Transverse colon (tissue), 4 donors: ENCODE measurements around the gene TAF3. TPM values are rescaled to one million over a fixed set of nuclear protein-coding genes. Genes with fewer than 3 reads are reported as not detected.

Source experiments
- DNase-seq: peaks from one replicate; pipeline ENCODE4 v3.0.0-alpha.2; 2019
- H3K27ac ChIP-seq, 4 donors: fragments of 200-600 bp; sonication (generic); 2 replicates each; pipeline ENCODE4 v1.5.1; 2016 to 2018; ENCODE audit warnings: inconsistent platforms in 4 of 4
- H3K27me3 ChIP-seq: fragments of 200-600 bp; sonication (generic); 2 replicates; pipeline ENCODE4 v1.5.1; 2017; ENCODE audit warnings: inconsistent platforms
- H3K36me3 ChIP-seq, 4 donors: fragments of 200-600 bp; sonication (generic); 2 replicates each; pipeline ENCODE4 v1.5.1; 2017 to 2019; ENCODE audit warnings: inconsistent platforms in 4 of 4
- H3K4me1 ChIP-seq, 4 donors: fragments of 200-600 bp; sonication (generic); 2 replicates each; pipeline ENCODE4 v1.5.1; 2017 to 2020; ENCODE audit warnings: inconsistent platforms in 4 of 4
- H3K4me3 ChIP-seq, 4 donors: fragments of 200-600 bp; sonication (generic); 1 replicate in 1 of 4; 2 replicates in 3 of 4; pipeline versions ENCODE4 v1.5.1 to v1.6.1; 2017 to 2019; ENCODE audit warnings: inconsistent platforms in 4 of 4
- H3K9me3 ChIP-seq, 2 donors: fragments of 200-600 bp; sonication (generic); 2 replicates each; pipeline ENCODE4 v1.5.1; 2017 to 2019; ENCODE audit warnings: inconsistent platforms in 2 of 2
- CTCF ChIP-seq, 5 experiments: fragments of 200-600 bp in 3 of 5; fragments of 450-650 bp in 2 of 5; sonication (generic) in 3 of 5; IDR thresholded peaks; 1 replicate in 2 of 5; 2 replicates in 3 of 5; pipeline ENCODE4 v1.5.1; 2016 to 2017; ENCODE audit warnings: antibody characterized with exemption in 5 of 5, inconsistent platforms in 3 of 5, mild to moderate bottlenecking in 2 of 5, moderate library complexity in 1 of 5
- EP300 ChIP-seq: sonication (generic); formaldehyde crosslinking; IDR thresholded peaks from one replicate; pipeline ENCODE4 v1.6.1; 2017; ENCODE audit warnings: antibody characterized with exemption, low read depth
- POLR2A ChIP-seq: fragments of 450-650 bp; IDR thresholded peaks from one replicate; pipeline ENCODE4 v1.6.1; 2016; ENCODE audit warnings: antibody characterized with exemption, mild to moderate bottlenecking, moderate library complexity
- POLR2AphosphoS5 ChIP-seq, 3 donors: sonication (generic); formaldehyde crosslinking; IDR thresholded peaks; one replicate each; pipeline ENCODE4 v1.6.1; 2016; ENCODE audit warnings: antibody characterized with exemption in 3 of 3
- WGBS, 2 donors: methylation state at CpG; one replicate each; pipeline ENCODE4 v1.1.5; 2018; ENCODE audit warnings: low coverage in 1 of 2; 5-methylcytosine and 5-hydroxymethylcytosine counted together
- in situ Hi-C, 4 donors: fragments of 200-750 bp; cut with MboI; loops; one replicate each; pipeline versions ENCODE4 v1.15.0 to v1.15.1; 2017; ENCODE audit warnings: low sequenced_read_pairs in 3 of 4, low pct_ligation_motif_present in 1 of 4, low pct_unique_long_range_greater_than_20kb in 1 of 4
- intact Hi-C: fragments of 100-400 bp; cut with DNase I; formaldehyde crosslinking; loops from one replicate; pipeline ENCODE4 v1.15.1; 2023; ENCODE audit warnings: low total_unique reads
- total RNA-seq, 4 donors: library from RNA; depleted of rRNA; stranded (reverse); fragments of >200 nt; gene quantifications; one replicate each; pipeline ENCODE4 v1.1.0, GENCODE V29; 2016

The TAF3 gene
- total RNA-seq, 4 donors from 2014 or later: 4.8 to 35.6 (median 9.6) TPM

- no peak for DNase-seq
- H3K4me1 ChIP-seq: peaks cover under 1 to 55% (median 31%) of the 10 kb centered on the region in 4 donors
- H3K9me3 ChIP-seq: no peaks in the 10 kb centered on the region
- WGBS, 2 donors: 58 to 59% methylated on average over 4 of the region's 4 CpGs
- intact Hi-C loops: no loop called here
- in situ Hi-C loops: no loop called here
- H3K27ac ChIP-seq: no peak overlapping the region
- peaks cover 0 to 37% (median 17%) of the 10 kb centered on the region in 4 donors for H3K36me3 ChIP-seq
- TF ChIP-seq POLR2A (no peak), CTCF (IDR thresholded peaks at IDR 0.05) (no peak), POLR2AphosphoS5 (IDR thresholded peaks at IDR 0.05) (no peak), EP300 (no peak)
- H3K27me3 ChIP-seq: no peaks in the 10 kb centered on the region
- H3K4me3 ChIP-seq: no peak overlapping the region
Measured at GRCh38 chr10:7795605-7796004, 22.7 kb upstream of the TAF3 start.

GRCh38 chr10:7797582-7797981 is 20.7 kb upstream of the TAF3 start:
- Histone ChIP-seq H3K36me3 (peaks cover 0 to 54% (median 29%) of the 10 kb centered on the region in 4 donors), H3K9me3 (no peaks in the 10 kb centered on the region), H3K27ac (no peak overlapping the region), H3K27me3 (no peaks in the 10 kb centered on the region), H3K4me1 (peaks cover 0 to 35% (median 18%) of the 10 kb centered on the region in 4 donors), H3K4me3 (no peak overlapping the region)
- DNase-seq: no peak
- no peak for TF ChIP-seq POLR2AphosphoS5 (IDR thresholded peaks at IDR 0.05)
- TF ChIP-seq EP300: no peak
- TF ChIP-seq CTCF (IDR thresholded peaks at IDR 0.05): no peak
- no peak for TF ChIP-seq POLR2A
- in situ Hi-C loops (no loop called here), intact Hi-C loops (no loop called here)
- 75 to 78% methylated on average over 5 to 6 of the region's 6 CpGs for WGBS, 2 donors

- no peak for DNase-seq
- no peaks in the 10 kb centered on the region for H3K4me1 ChIP-seq
- intact Hi-C loops (no loop called here), in situ Hi-C loops (no loop called here)
- no peak overlapping the region for H3K27ac ChIP-seq
- TF ChIP-seq CTCF (IDR thresholded peaks at IDR 0.05) (no peak), POLR2AphosphoS5 (IDR thresholded peaks at IDR 0.05) (no peak), POLR2A (no peak), EP300 (no peak)
- H3K4me3 ChIP-seq: no peak overlapping the region
- no peaks in the 10 kb centered on the region for H3K27me3 ChIP-seq
- H3K36me3 ChIP-seq: peaks cover 0 to 87% (median 39%) of the 10 kb centered on the region in 4 donors
- no peaks in the 10 kb centered on the region for H3K9me3 ChIP-seq
- WGBS, 2 donors: 89 to 95% methylated on average over 4 of the region's 4 CpGs
Measured at GRCh38 chr10:7802606-7803005, 15.7 kb upstream of the TAF3 start.

- in situ Hi-C loops (no loop called here), intact Hi-C loops (no loop called here)
- 88 to 90% methylated on average over 6 of the region's 6 CpGs for WGBS, 2 donors
- H3K36me3 ChIP-seq: peaks cover 0 to 81% (median 33%) of the 10 kb centered on the region in 4 donors
- DNase-seq: no peak
- no peak for TF ChIP-seq EP300
- TF ChIP-seq CTCF (IDR thresholded peaks at IDR 0.05): no peak
- TF ChIP-seq POLR2AphosphoS5 (IDR thresholded peaks at IDR 0.05): no peak
- TF ChIP-seq POLR2A: no peak
- H3K4me1 ChIP-seq: no peaks in the 10 kb centered on the region
- H3K9me3 ChIP-seq: no peaks in the 10 kb centered on the region
- H3K27me3 ChIP-seq: no peaks in the 10 kb centered on the region
- H3K27ac ChIP-seq: no peak overlapping the region
- H3K4me3 ChIP-seq: no peak overlapping the region
Measured at GRCh38 chr10:7804216-7804615, 14.1 kb upstream of the TAF3 start.
